ENCODE results near the gene VRK1. TPM values are rescaled to one million over a fixed set of nuclear protein-coding genes. Genes with fewer than 3 reads are reported as not detected.
A peak's percentile ranks its signal among the peaks of the same experiment; 100 is the strongest.
"Not testable (repeated sequence)": the region's sequence is repeated elsewhere in the genome, so short reads cannot be mapped to it uniquely, and the experiment has no call there.

VRK1 gene
- total and polyA plus RNA-seq, 2 donors (not counting 1 experiment from before 2014, with no cell fraction given): 10.3 to 28.2 TPM

GRCh38 chr14:96762650-96763049 lies 34.5 kb upstream of the VRK1 start:
- H4K20me1 ChIP-seq (ENCODE audit: control insufficient read depth, insufficient read depth, low read length, poor library complexity, severe bottlenecking): no peaks in the 10 kb centered on the region
- no peaks in the 10 kb centered on the region for H3K27me3 ChIP-seq (replicated peaks in 1 of 4; ENCODE audit: control extremely low read depth in 1 of 4, control insufficient read depth in 3 of 4, insufficient read depth in 4 of 4, low read length in 3 of 4)
- peaks cover 0 to 5% of the 10 kb centered on the region in 2 donors for H3K4me1 ChIP-seq (ENCODE audit: control insufficient read depth in 2 of 2, insufficient read depth in 2 of 2, low read length in 2 of 2)
- intact Hi-C loops (cut with micrococcal nuclease): loop anchor here (1.0 kb wide), 1 partner anchor 35 kb away; the partner anchor contains the start of gene VRK1
- Mint-ChIP-seq H3K4me3 (peak overlapping the region; percentile 81), H3K27me3 (peaks cover 9% of the 10 kb centered on the region), H3K4me1 (peaks cover 5% of the 10 kb centered on the region), H3K9me3 (ENCODE audit: insufficient read depth) (no peaks in the 10 kb centered on the region), H3K27ac (no peak overlapping the region)
- H3K4me2 ChIP-seq (replicated peaks; ENCODE audit: low read depth, low read length, poor library complexity, severe bottlenecking): peak overlapping the region; percentile 63
- no peaks in the 10 kb centered on the region for H3K36me3 ChIP-seq (replicated peaks in 1 of 2; ENCODE audit: control extremely low read depth in 1 of 2, control insufficient read depth in 1 of 2, extremely low read depth in 1 of 2, insufficient read depth in 2 of 2, low read length in 1 of 2)
- no peak for TF ChIP-seq EZH2 (IDR thresholded peaks at IDR 0.05; ENCODE audit: borderline replicate concordance, insufficient read depth, low read depth, low read length, poor library complexity, severe bottlenecking)
- TF ChIP-seq, protein P1, sequence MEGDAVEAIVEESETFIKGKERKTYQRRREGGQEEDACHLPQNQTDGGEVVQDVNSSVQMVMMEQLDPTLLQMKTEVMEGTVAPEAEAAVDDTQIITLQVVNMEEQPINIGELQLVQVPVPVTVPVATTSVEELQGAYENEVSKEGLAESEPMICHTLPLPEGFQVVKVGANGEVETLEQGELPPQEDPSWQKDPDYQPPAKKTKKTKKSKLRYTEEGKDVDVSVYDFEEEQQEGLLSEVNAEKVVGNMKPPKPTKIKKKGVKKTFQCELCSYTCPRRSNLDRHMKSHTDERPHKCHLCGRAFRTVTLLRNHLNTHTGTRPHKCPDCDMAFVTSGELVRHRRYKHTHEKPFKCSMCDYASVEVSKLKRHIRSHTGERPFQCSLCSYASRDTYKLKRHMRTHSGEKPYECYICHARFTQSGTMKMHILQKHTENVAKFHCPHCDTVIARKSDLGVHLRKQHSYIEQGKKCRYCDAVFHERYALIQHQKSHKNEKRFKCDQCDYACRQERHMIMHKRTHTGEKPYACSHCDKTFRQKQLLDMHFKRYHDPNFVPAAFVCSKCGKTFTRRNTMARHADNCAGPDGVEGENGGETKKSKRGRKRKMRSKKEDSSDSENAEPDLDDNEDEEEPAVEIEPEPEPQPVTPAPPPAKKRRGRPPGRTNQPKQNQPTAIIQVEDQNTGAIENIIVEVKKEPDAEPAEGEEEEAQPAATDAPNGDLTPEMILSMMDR (IDR thresholded peaks at IDR 0.05): no peak
- CTCF ChIA-PET: interaction anchor here (1.2 to 1.4 kb wide), 2 partner anchors 21 to 43 kb away, joined by 3 read pairs; no protein-coding TSS in a partner anchor
- POLR2A ChIA-PET: interaction anchor here (0.6 to 0.8 kb wide), 2 partner anchors 22 to 34 kb away, joined by 3 read pairs; no protein-coding TSS in a partner anchor
- no peaks in the 10 kb centered on the region for H3K79me2 ChIP-seq (ENCODE audit: control insufficient read depth, insufficient read depth, low read length)
- H3K27ac ChIP-seq (ENCODE audit: low read length in 2 of 2): no peak overlapping the region
- WGBS (ENCODE audit: insufficient coverage): 0% methylated on average over 1 of the region's 3 CpGs
- DNase-seq (peak; percentile 82), ATAC-seq (ENCODE audit: low read depth) (peak; percentile 92)
- peak overlapping the region in 2 of 5 experiments; percentile 40 to 54 for H3K4me3 ChIP-seq (ENCODE audit: control extremely low read depth in 1 of 5, extremely low read depth in 1 of 5, insufficient read depth in 1 of 5, low read depth in 2 of 5, low read length in 4 of 5)
- no peak overlapping the region for H3K9ac ChIP-seq (ENCODE audit: low read length)
- H2AFZ ChIP-seq (ENCODE audit: insufficient read depth, low read depth, low read length, poor library complexity, severe bottlenecking): peak overlapping the region; percentile 48
- H3K9me3 ChIP-seq (ENCODE audit: control extremely low read depth in 1 of 3, control insufficient read depth in 2 of 3, insufficient read depth in 1 of 3, low read length in 2 of 3): no peaks in the 10 kb centered on the region

GRCh38 chr14:96764012-96764411 lies 33.2 kb upstream of the VRK1 start:
- Histone ChIP-seq H3K36me3 (replicated peaks in 1 of 2; ENCODE audit: control extremely low read depth in 1 of 2, control insufficient read depth in 1 of 2, extremely low read depth in 1 of 2, insufficient read depth in 2 of 2, low read length in 1 of 2) (no peaks in the 10 kb centered on the region), H3K27me3 (replicated peaks in 1 of 4; ENCODE audit: control extremely low read depth in 1 of 4, control insufficient read depth in 3 of 4, insufficient read depth in 4 of 4, low read length in 3 of 4) (peaks cover 0 to 3% (median 0%) of the 10 kb centered on the region in 4 experiments), H3K9me3 (ENCODE audit: control extremely low read depth in 1 of 3, control insufficient read depth in 2 of 3, insufficient read depth in 1 of 3, low read length in 2 of 3) (no peaks in the 10 kb centered on the region), H3K9ac (ENCODE audit: low read length) (no peak overlapping the region), H3K4me1 (ENCODE audit: control insufficient read depth in 2 of 2, insufficient read depth in 2 of 2, low read length in 2 of 2) (peaks cover 0 to 5% of the 10 kb centered on the region in 2 donors), H4K20me1 (ENCODE audit: control insufficient read depth, insufficient read depth, low read length, poor library complexity, severe bottlenecking) (no peaks in the 10 kb centered on the region), H3K79me2 (ENCODE audit: control insufficient read depth, insufficient read depth, low read length) (no peaks in the 10 kb centered on the region), H3K27ac (ENCODE audit: low read length in 2 of 2) (no peak overlapping the region), H2AFZ (ENCODE audit: insufficient read depth, low read depth, low read length, poor library complexity, severe bottlenecking) (no peak overlapping the region), H3K4me2 (replicated peaks; ENCODE audit: low read depth, low read length, poor library complexity, severe bottlenecking) (no peak overlapping the region), H3K4me3 (ENCODE audit: control extremely low read depth in 1 of 5, extremely low read depth in 1 of 5, insufficient read depth in 1 of 5, low read depth in 2 of 5, low read length in 4 of 5) (no peak overlapping the region)
- CTCF ChIA-PET: no interaction called here
- 93% methylated on average over 7 of the region's 7 CpGs for WGBS (ENCODE audit: insufficient coverage)
- DNase-seq (no peak), ATAC-seq (ENCODE audit: low read depth) (no peak)
- no peak overlapping the region for H3K27ac Mint-ChIP-seq
- POLR2A ChIA-PET: no interaction called here
- no peak overlapping the region for H3K4me3 Mint-ChIP-seq
- no peak for TF ChIP-seq EZH2 (IDR thresholded peaks at IDR 0.05; ENCODE audit: borderline replicate concordance, insufficient read depth, low read depth, low read length, poor library complexity, severe bottlenecking)
- TF ChIP-seq, protein P1 (IDR thresholded peaks at IDR 0.05): no peak
- no peaks in the 10 kb centered on the region for H3K9me3 Mint-ChIP-seq (ENCODE audit: insufficient read depth)
- intact Hi-C loops (cut with micrococcal nuclease): no loop called here
- H3K27me3 Mint-ChIP-seq: peaks cover 4% of the 10 kb centered on the region
- peaks cover 5% of the 10 kb centered on the region for H3K4me1 Mint-ChIP-seq

DNA sequence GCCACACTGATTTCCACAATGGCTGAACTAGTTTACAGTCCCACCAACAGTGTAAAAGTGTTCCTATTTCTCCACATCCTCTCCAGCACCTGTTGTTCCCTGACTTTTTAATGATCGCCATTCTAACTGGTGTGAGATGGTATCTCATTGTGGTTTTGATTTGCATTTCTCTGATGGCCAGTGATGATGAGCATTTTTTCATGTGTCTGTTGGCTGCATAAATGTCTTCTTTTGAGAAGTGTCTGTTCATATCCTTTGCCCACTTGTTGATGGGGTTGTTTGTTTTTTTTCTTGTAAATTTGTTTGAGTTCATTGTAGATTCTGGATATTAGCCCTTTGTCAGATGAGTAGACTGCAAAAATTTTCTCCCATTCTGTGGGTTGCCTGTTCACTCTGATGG lies 32.0 kb upstream of the VRK1 start:
- H3K27me3 Mint-ChIP-seq: peaks cover 11% of the 10 kb centered on the region
- H4K20me1 ChIP-seq (ENCODE audit: control insufficient read depth, insufficient read depth, low read length, poor library complexity, severe bottlenecking); H3K9me3 Mint-ChIP-seq (ENCODE audit: insufficient read depth); H3K4me3 ChIP-seq (ENCODE audit: control extremely low read depth in 1 of 5, extremely low read depth in 1 of 5, insufficient read depth in 1 of 5, low read depth in 2 of 5, low read length in 4 of 5); H3K27ac ChIP-seq (ENCODE audit: low read length in 2 of 2); H3K36me3 ChIP-seq (replicated peaks in 1 of 2; ENCODE audit: control extremely low read depth in 1 of 2, control insufficient read depth in 1 of 2, extremely low read depth in 1 of 2, insufficient read depth in 2 of 2, low read length in 1 of 2); ATAC-seq (ENCODE audit: low read depth); H3K9me3 ChIP-seq (ENCODE audit: control extremely low read depth in 1 of 3, control insufficient read depth in 2 of 3, insufficient read depth in 1 of 3, low read length in 2 of 3); H3K4me1 ChIP-seq (ENCODE audit: control insufficient read depth in 2 of 2, insufficient read depth in 2 of 2, low read length in 2 of 2); H3K4me3 Mint-ChIP-seq; POLR2A ChIA-PET; H2AFZ ChIP-seq (ENCODE audit: insufficient read depth, low read depth, low read length, poor library complexity, severe bottlenecking); CTCF ChIA-PET; H3K4me1 Mint-ChIP-seq; H3K9ac ChIP-seq (ENCODE audit: low read length); intact Hi-C loops (cut with micrococcal nuclease); H3K79me2 ChIP-seq (ENCODE audit: control insufficient read depth, insufficient read depth, low read length); H3K4me2 ChIP-seq (replicated peaks; ENCODE audit: low read depth, low read length, poor library complexity, severe bottlenecking); H3K27ac Mint-ChIP-seq; DNase-seq: not testable (repeated sequence)
- peaks cover 0 to 11% (median 4%) of the 10 kb centered on the region in 4 experiments for H3K27me3 ChIP-seq (replicated peaks in 1 of 4; ENCODE audit: control extremely low read depth in 1 of 4, control insufficient read depth in 3 of 4, insufficient read depth in 4 of 4, low read length in 3 of 4)
- no CpG with 5 or more reads among the region's 1 CpG for WGBS (ENCODE audit: insufficient coverage)
